Right lobe of liver (tissue), 6 donors: Measurements from ENCODE around the gene HOMER3. TPM values are rescaled to one million over a fixed set of nuclear protein-coding genes. Genes with fewer than 3 reads are reported as not detected.

ENCODE experiments used
- ATAC-seq, 4 donors: fragments of 200-7000 bp; cut with Tn5 transposase; one replicate each; pipeline ENCODE4 v1.9.1; 2020; ENCODE audit warnings: mild to moderate bottlenecking in 4 of 4, moderate library complexity in 4 of 4
- DNase-seq, 3 donors: peaks; one replicate each; pipeline ENCODE4 v3.0.0-alpha.2; 2020
- H3K27ac ChIP-seq, 3 donors: fragments of 200-600 bp; one replicate each; pipeline ENCODE4 v1.8.0; 2022
- H3K27me3 ChIP-seq, 2 donors: fragments of 200-600 bp; one replicate each; pipeline ENCODE4 v1.8.0; 2022
- H3K36me3 ChIP-seq, 4 donors: fragments of 200-600 bp; sonication (generic) in 1 of 4; one replicate each; pipeline versions ENCODE4 v1.5.1 to v1.8.0; 2017 to 2022; ENCODE audit warnings: control low read depth in 1 of 4
- H3K4me1 ChIP-seq, 4 donors: fragments of 200-600 bp; sonication (generic) in 1 of 4; one replicate each; pipeline versions ENCODE4 v1.5.1 to v1.8.0; 2017 to 2022; ENCODE audit warnings: control low read depth in 1 of 4
- H3K4me3 ChIP-seq, 3 donors: fragments of 200-600 bp; one replicate each; pipeline ENCODE4 v1.8.0; 2022
- H3K9me3 ChIP-seq, 4 donors: fragments of 200-600 bp; sonication (generic) in 1 of 4; one replicate each; pipeline versions ENCODE4 v1.5.1 to v1.8.0; 2017 to 2022; ENCODE audit warnings: control low read depth in 1 of 4
- CTCF ChIP-seq, 4 donors: fragments of 200-600 bp in 3 of 4; fragments of 450-650 bp in 1 of 4; IDR thresholded peaks; one replicate each; pipeline versions ENCODE4 v1.5.1 to v1.8.0; 2016 to 2022; ENCODE audit warnings: antibody characterized with exemption in 4 of 4, mild to moderate bottlenecking in 2 of 4
- POLR2A ChIP-seq: fragments of 450-650 bp; IDR thresholded peaks from one replicate; pipeline ENCODE4 v1.6.1; 2017; ENCODE audit warnings: antibody characterized with exemption, mild to moderate bottlenecking
- WGBS: methylation state at CpG from one replicate; pipeline ENCODE4 v1.1.6; 2018; ENCODE audit warnings: low coverage, low lambda C conversion rate; ENCODE audit not compliant: insufficient coverage; ENCODE audit errors: missing lambda C conversion rate; 5-methylcytosine and 5-hydroxymethylcytosine counted together
- intact Hi-C, 2 donors: fragments of 100-400 bp; cut with DNase I; formaldehyde crosslinking; loops; one replicate each; pipeline versions ENCODE4 v1.11.2 to v1.14.1; 2022
- total RNA-seq, 6 experiments: library from RNA; depleted of rRNA in 2 of 6; stranded (reverse); fragments of >200 nt in 2 of 6; fragmentation: NEBNext Ultra II Directional in 3 of 6; extraction: Animal tissue kit (Norgen Biotek cat#: 25700) in 3 of 6; gene quantifications; one replicate each; pipeline versions ENCODE4 v1.1.0 to v1.2.4, GENCODE V29; 2016 to 2023
- donor health status: DM: no; HTN: yes; CAD: no.
- donor health status: DM: no; HTN: no; CAD: no.
- donor health status: DM: no; HTN: no; CAD: no.
- donor health status: DM: no; HTN: yes; CAD: no.
- donor health status: DM: no; HTN: yes; CAD: no.

The HOMER3 gene
- total RNA-seq, 6 experiments from 2014 or later = 2.3 to 4.7 (median 3.2) TPM

GRCh38 chr19:18951721-18952281, 10.8 kb upstream of the HOMER3 start:
- no peak for ATAC-seq
- Histone ChIP-seq H3K4me1 (no peaks in the 10 kb centered on the region), H3K36me3 (no peaks in the 10 kb centered on the region), H3K4me3 (no peak overlapping the region), H3K9me3 (no peaks in the 10 kb centered on the region), H3K27ac (no peak overlapping the region), H3K27me3 (no peaks in the 10 kb centered on the region)
- intact Hi-C loops = no loop called here
- no peak for TF ChIP-seq POLR2A
- TF ChIP-seq CTCF (IDR thresholded peaks at IDR 0.05) = no peak
- DNase-seq = no peak
- 93% methylated on average over 5 of the region's 7 CpGs for WGBS

- Histone ChIP-seq H3K36me3 (no peaks in the 10 kb centered on the region), H3K27ac (no peak overlapping the region), H3K4me1 (no peaks in the 10 kb centered on the region), H3K27me3 (no peaks in the 10 kb centered on the region), H3K9me3 (no peaks in the 10 kb centered on the region), H3K4me3 (no peak overlapping the region)
- 67% methylated on average over 2 of the region's 3 CpGs for WGBS
- intact Hi-C loops = no loop called here
- ATAC-seq (no peak), DNase-seq (no peak)
- TF ChIP-seq CTCF (IDR thresholded peaks at IDR 0.05) (no peak), POLR2A (no peak)
These were observed 8.8 kb upstream of the HOMER3 start for GRCh38 chr19:18949858-18950257.

GRCh38 chr19:18948976-18949356, 7.9 kb upstream of the HOMER3 start:
- Histone ChIP-seq H3K36me3 (no peaks in the 10 kb centered on the region), H3K27me3 (no peaks in the 10 kb centered on the region), H3K4me1 (no peaks in the 10 kb centered on the region), H3K27ac (no peak overlapping the region), H3K4me3 (no peak overlapping the region), H3K9me3 (no peaks in the 10 kb centered on the region)
- no peak for TF ChIP-seq POLR2A
- DNase-seq (no peak), ATAC-seq (no peak)
- 80% methylated on average over 1 of the region's 5 CpGs for WGBS
- intact Hi-C loops = no loop called here

- 73% methylated on average over 2 of the region's 15 CpGs for WGBS
- H3K36me3 ChIP-seq = no peaks in the 10 kb centered on the region
These were observed 7.3 kb upstream of the HOMER3 start for GRCh38 chr19:18948075-18948975.

More at GRCh38 chr19:18948075-18948975, 7.3 kb upstream of the HOMER3 start:
- DNase-seq = no peak
- ATAC-seq = no peak
- Histone ChIP-seq H3K9me3 (no peaks in the 10 kb centered on the region), H3K4me1 (no peaks in the 10 kb centered on the region), H3K4me3 (no peak overlapping the region), H3K27me3 (no peaks in the 10 kb centered on the region), H3K27ac (no peak overlapping the region)
- intact Hi-C loops = no loop called here
- TF ChIP-seq POLR2A (no peak), CTCF (IDR thresholded peaks at IDR 0.05) (no peak)
